Testis (tissue), 2 donors: ENCODE measurements around the gene CCDC149.

Experiments used
- POLR2A ChIP-seq: fragments of 450-650 bp; IDR thresholded peaks from one replicate; pipeline ENCODE4 v1.6.1; 2017; ENCODE audit warnings: antibody characterized with exemption, mild to moderate bottlenecking, moderate library complexity
- TF ChIP-seq, protein P1 (sequence below), 3 experiments: fragments of 450-650 bp in 2 of 3; fragments of 200-600 bp in 1 of 3; sonication (generic) in 1 of 3; IDR thresholded peaks; one replicate each; pipeline ENCODE4 v1.5.1; 2016 to 2019; ENCODE audit warnings: antibody characterized with exemption in 3 of 3, mild to moderate bottlenecking in 2 of 3, moderate library complexity in 1 of 3

- TF ChIP-seq, protein P1, sequence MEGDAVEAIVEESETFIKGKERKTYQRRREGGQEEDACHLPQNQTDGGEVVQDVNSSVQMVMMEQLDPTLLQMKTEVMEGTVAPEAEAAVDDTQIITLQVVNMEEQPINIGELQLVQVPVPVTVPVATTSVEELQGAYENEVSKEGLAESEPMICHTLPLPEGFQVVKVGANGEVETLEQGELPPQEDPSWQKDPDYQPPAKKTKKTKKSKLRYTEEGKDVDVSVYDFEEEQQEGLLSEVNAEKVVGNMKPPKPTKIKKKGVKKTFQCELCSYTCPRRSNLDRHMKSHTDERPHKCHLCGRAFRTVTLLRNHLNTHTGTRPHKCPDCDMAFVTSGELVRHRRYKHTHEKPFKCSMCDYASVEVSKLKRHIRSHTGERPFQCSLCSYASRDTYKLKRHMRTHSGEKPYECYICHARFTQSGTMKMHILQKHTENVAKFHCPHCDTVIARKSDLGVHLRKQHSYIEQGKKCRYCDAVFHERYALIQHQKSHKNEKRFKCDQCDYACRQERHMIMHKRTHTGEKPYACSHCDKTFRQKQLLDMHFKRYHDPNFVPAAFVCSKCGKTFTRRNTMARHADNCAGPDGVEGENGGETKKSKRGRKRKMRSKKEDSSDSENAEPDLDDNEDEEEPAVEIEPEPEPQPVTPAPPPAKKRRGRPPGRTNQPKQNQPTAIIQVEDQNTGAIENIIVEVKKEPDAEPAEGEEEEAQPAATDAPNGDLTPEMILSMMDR (IDR thresholded peaks at IDR 0.05): no peak
- no peak for TF ChIP-seq POLR2A
Measured at GRCh38 chr4:24836661-24837242, 76.1 kb downstream of the CCDC149 start.
